Gastrocnemius medialis (tissue), 4 donors: ENCODE measurements around the gene DSCAML1. TPM values are rescaled to one million over a fixed set of nuclear protein-coding genes. Genes with fewer than 3 reads are reported as not detected.

Experiments
- ATAC-seq, 2 donors: fragments of 150-250 bp; one replicate each; pipeline ENCODE4 v1.9.1; 2016
- DNase-seq, 2 donors: peaks; one replicate each; pipeline ENCODE4 v3.0.0-alpha.2; 2019
- H3K27ac ChIP-seq, 4 donors: fragments of 200-600 bp; sonication (generic); 1 replicate in 1 of 4; 2 replicates in 3 of 4; pipeline ENCODE4 v1.5.1; 2016 to 2018; ENCODE audit warnings: mild to moderate bottlenecking in 2 of 4, moderate library complexity in 1 of 4
- H3K27me3 ChIP-seq, 3 donors: fragments of 200-600 bp; sonication (generic) in 2 of 3; 1 replicate in 1 of 3; 2 replicates in 2 of 3; pipeline versions ENCODE4 v1.5.1 to v1.6.0; 2016 to 2019; ENCODE audit warnings: mild to moderate bottlenecking in 1 of 3, moderate library complexity in 1 of 3
- H3K36me3 ChIP-seq, 2 donors: fragments of 200-600 bp; sonication (generic) in 1 of 2; one replicate each; pipeline ENCODE4 v1.5.1; 2017 to 2018
- H3K4me1 ChIP-seq, 2 donors: fragments of 200-600 bp; sonication (generic) in 1 of 2; one replicate each; pipeline ENCODE4 v1.5.1; 2016 to 2017; ENCODE audit warnings: mild to moderate bottlenecking in 2 of 2
- H3K4me3 ChIP-seq, 4 donors: fragments of 200-600 bp; sonication (generic) in 3 of 4; 1 replicate in 1 of 4; 2 replicates in 3 of 4; pipeline ENCODE4 v1.5.1; 2016 to 2019; ENCODE audit warnings: mild to moderate bottlenecking in 2 of 4
- H3K9me3 ChIP-seq, 3 donors: fragments of 200-600 bp; sonication (generic) in 2 of 3; 1 replicate in 1 of 3; 2 replicates in 2 of 3; pipeline ENCODE4 v1.5.1; 2016 to 2019
- POLR2A ChIP-seq, 2 donors: fragments of 450-650 bp; IDR thresholded peaks; one replicate each; pipeline ENCODE4 v1.6.1; 2017; ENCODE audit warnings: antibody characterized with exemption in 2 of 2, mild to moderate bottlenecking in 2 of 2, moderate library complexity in 2 of 2
- in situ Hi-C, 4 donors: fragments of 200-750 bp; cut with MboI; loops; one replicate each; pipeline versions ENCODE4 v1.15.0 to v1.8.0; 2017; ENCODE audit warnings: low sequenced_read_pairs in 4 of 4
- intact Hi-C: fragments of 100-400 bp; cut with DNase I; formaldehyde crosslinking; loops from one replicate; pipeline ENCODE4 v1.15.1; 2023; ENCODE audit warnings: low total_unique reads
- total RNA-seq, 4 donors: library from RNA; depleted of rRNA; stranded (reverse); fragments of >200 nt; gene quantifications; one replicate each; pipeline versions ENCODE4 v1.1.0 to v1.2.3, GENCODE V29; 2016
- TF ChIP-seq, protein P1 (sequence below), 5 experiments: fragments of 450-650 bp in 3 of 5; fragments of 200-600 bp in 2 of 5; sonication (generic) in 2 of 5; IDR thresholded peaks in 4 of 5; conservative IDR thresholded peaks in 1 of 5; 1 replicate in 4 of 5; 2 replicates in 1 of 5; pipeline ENCODE4 v1.5.1; 2016 to 2019; ENCODE audit warnings: antibody characterized with exemption in 5 of 5, mild to moderate bottlenecking in 3 of 5, moderate library complexity in 3 of 5

Gene DSCAML1
- total RNA-seq, 4 donors from 2014 or later, result 0.05 to 0.15 (median 0.07) TPM

GRCh38 chr11:117392001-117392690 lies 404.9 kb downstream of the DSCAML1 start:
- no peak overlapping the region for H3K4me3 ChIP-seq
- TF ChIP-seq, protein P1, sequence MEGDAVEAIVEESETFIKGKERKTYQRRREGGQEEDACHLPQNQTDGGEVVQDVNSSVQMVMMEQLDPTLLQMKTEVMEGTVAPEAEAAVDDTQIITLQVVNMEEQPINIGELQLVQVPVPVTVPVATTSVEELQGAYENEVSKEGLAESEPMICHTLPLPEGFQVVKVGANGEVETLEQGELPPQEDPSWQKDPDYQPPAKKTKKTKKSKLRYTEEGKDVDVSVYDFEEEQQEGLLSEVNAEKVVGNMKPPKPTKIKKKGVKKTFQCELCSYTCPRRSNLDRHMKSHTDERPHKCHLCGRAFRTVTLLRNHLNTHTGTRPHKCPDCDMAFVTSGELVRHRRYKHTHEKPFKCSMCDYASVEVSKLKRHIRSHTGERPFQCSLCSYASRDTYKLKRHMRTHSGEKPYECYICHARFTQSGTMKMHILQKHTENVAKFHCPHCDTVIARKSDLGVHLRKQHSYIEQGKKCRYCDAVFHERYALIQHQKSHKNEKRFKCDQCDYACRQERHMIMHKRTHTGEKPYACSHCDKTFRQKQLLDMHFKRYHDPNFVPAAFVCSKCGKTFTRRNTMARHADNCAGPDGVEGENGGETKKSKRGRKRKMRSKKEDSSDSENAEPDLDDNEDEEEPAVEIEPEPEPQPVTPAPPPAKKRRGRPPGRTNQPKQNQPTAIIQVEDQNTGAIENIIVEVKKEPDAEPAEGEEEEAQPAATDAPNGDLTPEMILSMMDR (IDR thresholded peaks at IDR 0.05 in 4 of 5, conservative IDR thresholded peaks at IDR 0.05 in 1 of 5), result no peak
- TF ChIP-seq POLR2A (IDR thresholded peaks at IDR 0.05), result no peak
- H3K4me1 ChIP-seq, result no peaks in the 10 kb centered on the region
- ATAC-seq (no peak), DNase-seq (no peak)
- H3K9me3 ChIP-seq, result no peaks in the 10 kb centered on the region
- intact Hi-C loops, result no loop called here
- H3K27me3 ChIP-seq, result no peaks in the 10 kb centered on the region
- H3K36me3 ChIP-seq, result peaks cover 0 to 56% of the 10 kb centered on the region in 2 donors
- no peak overlapping the region for H3K27ac ChIP-seq
- in situ Hi-C loops, result no loop called here

GRCh38 chr11:117391181-117391580 lies 405.8 kb downstream of the DSCAML1 start:
- no peak for DNase-seq
- Histone ChIP-seq H3K27ac (no peak overlapping the region), H3K36me3 (peaks cover 0 to 46% of the 10 kb centered on the region in 2 donors), H3K27me3 (no peaks in the 10 kb centered on the region), H3K4me1 (no peaks in the 10 kb centered on the region), H3K4me3 (no peak overlapping the region), H3K9me3 (no peaks in the 10 kb centered on the region)
- no peak for TF ChIP-seq POLR2A (IDR thresholded peaks at IDR 0.05)
- TF ChIP-seq, protein P1 (IDR thresholded peaks at IDR 0.05 in 4 of 5, conservative IDR thresholded peaks at IDR 0.05 in 1 of 5), result no peak
- no peak for ATAC-seq
- in situ Hi-C loops, result no loop called here
- intact Hi-C loops, result no loop called here

GRCh38 chr11:117390743-117391142 lies 406.3 kb downstream of the DSCAML1 start:
- in situ Hi-C loops, result no loop called here
- no peak for ATAC-seq
- H3K4me1 ChIP-seq, result no peaks in the 10 kb centered on the region
- H3K36me3 ChIP-seq, result peaks cover 0 to 42% of the 10 kb centered on the region in 2 donors
- H3K27ac ChIP-seq, result no peak overlapping the region
- no peak overlapping the region for H3K4me3 ChIP-seq
- no peak for DNase-seq
- no peaks in the 10 kb centered on the region for H3K9me3 ChIP-seq
- intact Hi-C loops, result no loop called here
- no peaks in the 10 kb centered on the region for H3K27me3 ChIP-seq
- TF ChIP-seq POLR2A (IDR thresholded peaks at IDR 0.05), result no peak
- TF ChIP-seq, protein P1 (IDR thresholded peaks at IDR 0.05 in 4 of 5, conservative IDR thresholded peaks at IDR 0.05 in 1 of 5), result no peak

DNA sequence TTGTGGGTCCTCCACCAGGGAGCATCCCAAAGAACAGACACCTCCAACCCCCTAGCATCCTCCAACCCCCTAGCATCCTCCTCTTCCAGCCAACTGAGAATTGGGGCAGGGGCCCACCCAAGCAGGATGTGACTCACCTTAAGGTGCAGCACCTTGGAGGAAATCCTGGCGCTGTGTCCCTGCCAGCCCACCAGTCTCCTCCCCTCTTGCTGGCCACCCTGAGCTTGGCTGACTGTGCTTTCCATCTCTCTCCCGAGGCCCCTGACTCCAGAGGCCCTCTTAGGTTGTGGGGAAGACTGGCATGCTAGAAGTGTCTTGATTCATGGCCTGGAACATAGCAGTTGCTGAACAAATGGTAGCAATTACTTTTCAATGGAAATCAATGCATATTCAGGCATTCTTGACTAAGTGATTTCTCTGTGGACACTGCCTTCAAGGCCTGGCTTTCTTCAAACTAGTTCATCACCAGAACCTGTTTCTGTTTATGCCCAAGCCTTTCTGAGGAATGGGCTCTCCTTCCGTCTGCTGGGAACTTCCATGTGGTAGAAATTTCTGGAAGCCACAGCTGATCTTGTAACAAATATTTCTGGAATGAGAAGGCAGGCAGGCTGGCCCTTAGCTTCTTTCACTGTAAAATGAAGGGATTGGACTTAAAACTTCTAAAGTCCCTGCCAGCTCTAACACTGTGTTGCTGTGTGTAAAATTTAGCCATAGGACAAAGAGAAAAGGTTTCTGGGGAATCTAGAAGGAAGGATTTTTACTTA lies 408.8 kb downstream of the DSCAML1 start:
- H3K27ac ChIP-seq, result no peak overlapping the region
- H3K4me3 ChIP-seq, result no peak overlapping the region
- intact Hi-C loops, result no loop called here
- peaks cover 0 to 23% of the 10 kb centered on the region in 2 donors for H3K36me3 ChIP-seq
- DNase-seq, result no peak
- in situ Hi-C loops, result no loop called here
- no peak for TF ChIP-seq POLR2A (IDR thresholded peaks at IDR 0.05)
- TF ChIP-seq, protein P1 (IDR thresholded peaks at IDR 0.05 in 4 of 5, conservative IDR thresholded peaks at IDR 0.05 in 1 of 5), result no peak
- H3K4me1 ChIP-seq, result no peaks in the 10 kb centered on the region
- no peaks in the 10 kb centered on the region for H3K9me3 ChIP-seq
- no peak for ATAC-seq
- no peaks in the 10 kb centered on the region for H3K27me3 ChIP-seq
